K562 (cell line): Measurements from ENCODE around the gene CDC5L. TPM values are rescaled to one million over a fixed set of nuclear protein-coding genes. Genes with fewer than 3 reads are reported as not detected.

Experiments used
- DPF2 ChIP-seq: fragments of 450-650 bp; IDR thresholded peaks from 2 replicates; pipeline ENCODE4 v1.6.1; 2016
- ELF4 ChIP-seq: fragments of 450-650 bp; formaldehyde crosslinking; IDR thresholded peaks from 2 replicates; pipeline ENCODE4 v1.4.0; 2022; ENCODE audit warnings: missing genetic modification characterization
- IRF9 ChIP-seq: fragments of 450-650 bp; IDR thresholded peaks from 2 replicates; pipeline ENCODE4 v1.6.1; 2016; ENCODE audit warnings: missing biosample characterization, missing genetic modification characterization
- NONO ChIP-seq, 2 experiments: fragments of 200-400 bp in 1 of 2; fragments of 450-650 bp in 1 of 2; formaldehyde crosslinking in 1 of 2; IDR thresholded peaks; 2 replicates each; pipeline ENCODE4 v1.6.1; 2017; ENCODE audit warnings: low read depth in 2 of 2, mild to moderate bottlenecking in 2 of 2, moderate library complexity in 2 of 2, low read length in 1 of 2
- PTRF ChIP-seq: fragments of 450-650 bp; IDR thresholded peaks from 2 replicates; pipeline ENCODE4 v1.6.1; 2016; ENCODE audit warnings: mild to moderate bottlenecking, missing genetic modification characterization, missing compliant biosample characterization
- RBM22 ChIP-seq: fragments of 200-400 bp; formaldehyde crosslinking; IDR thresholded peaks from 2 replicates; pipeline ENCODE4 v1.6.1; 2018; ENCODE audit warnings: low read length, low read depth; ENCODE audit not compliant: poor library complexity, severe bottlenecking
- RCOR1 ChIP-seq, 2 experiments: IDR thresholded peaks; 2 replicates each; pipeline ENCODE4 v1.6.1; 2012; ENCODE audit warnings: low read depth in 2 of 2, low read length in 2 of 2, borderline replicate concordance in 1 of 2, improper control_type of control experiment in 1 of 2
- SRSF3 ChIP-seq: fragments of 200-400 bp; formaldehyde crosslinking; IDR thresholded peaks from 2 replicates; pipeline ENCODE4 v1.6.1; 2016; ENCODE audit warnings: mild to moderate bottlenecking, low read length, moderate library complexity; ENCODE audit not compliant: insufficient read depth
- TEAD4 ChIP-seq, 2 experiments: sonication (generic) in 1 of 2; formaldehyde crosslinking in 1 of 2; IDR thresholded peaks; 2 replicates each; pipeline versions ENCODE4 v1.6.1 to v1.8.0; 2012 to 2022; ENCODE audit warnings: borderline replicate concordance in 1 of 2, inconsistent platforms in 1 of 2, low read length in 1 of 2, mild to moderate bottlenecking in 1 of 2, missing genetic modification reagents in 1 of 2
- ZFX ChIP-seq: sonication (generic); formaldehyde crosslinking; IDR thresholded peaks from 2 replicates; pipeline ENCODE4 v1.8.0; 2022; ENCODE audit warnings: mild to moderate bottlenecking, missing genetic modification reagents, moderate library complexity
- ZNF354B ChIP-seq: fragments of 250-450 bp; sonication (Bioruptor Pico); IDR thresholded peaks from 2 replicates; pipeline ENCODE4 v1.4.0; 2020
- ZNF584 ChIP-seq: fragments of 200-800 bp; sonication (Bioruptor generic); IDR thresholded peaks from 2 replicates; pipeline ENCODE4 v1.6.1; 2016; ENCODE audit warnings: low read depth, mild to moderate bottlenecking, missing genetic modification characterization, missing compliant biosample characterization
- ZNF655 ChIP-seq: fragments of 250-450 bp; sonication (Bioruptor Pico); IDR thresholded peaks from 2 replicates; pipeline ENCODE4 v1.5.0; 2021
- polyA plus RNA-seq, 8 experiments: library from polyadenylated mRNA; depleted of rRNA in 4 of 8; stranded (reverse) in 5 of 8; unstranded in 3 of 8; fragments of >200 nt; fragmentation: Nextera tagmentation in 2 of 8; fragmentation: Illumina TruSeq in 1 of 8; extraction: Ambion mirVana in 2 of 8; extraction: Trizol in 1 of 8; gene quantifications; 2 replicates each; pipeline versions ENCODE4 v1.2.1 to v1.2.3, GENCODE V29; 2011 to 2014; ENCODE audit warnings: inconsistent platforms in 1 of 8, missing spikeins in 1 of 8
- total RNA-seq, 7 experiments: library from RNA; depleted of rRNA in 6 of 7; stranded (reverse); fragments of >200 nt in 6 of 7; fragmentation: Illumina TruSeq in 2 of 7; extraction: Trizol in 2 of 7; gene quantifications; 2 replicates each; pipeline versions ENCODE4 v1.2.1 to v1.2.3, GENCODE V29; 2011 to 2021; ENCODE audit warnings: low replicate concordance in 1 of 7
- TF ChIP-seq, protein P1 (sequence below): IDR thresholded peaks from 2 replicates; pipeline ENCODE4 v1.6.1; 2014; ENCODE audit warnings: antibody characterized with exemption
- TF ChIP-seq, protein P2 (sequence below): fragments of 450-650 bp; formaldehyde crosslinking; IDR thresholded peaks from 2 replicates; pipeline ENCODE4 v1.4.0; 2022; ENCODE audit warnings: missing genetic modification characterization
- TF ChIP-seq, protein P3 (sequence below): fragments of 250-450 bp; sonication (Bioruptor Pico); IDR thresholded peaks from 2 replicates; pipeline ENCODE4 v1.8.0; 2022; ENCODE audit warnings: inconsistent platforms
- TF ChIP-seq, protein P4 (sequence below): sonication (generic); formaldehyde crosslinking; IDR thresholded peaks from 2 replicates; pipeline ENCODE4 v1.8.1; 2023; ENCODE audit warnings: mild to moderate bottlenecking, missing genetic modification reagents

Gene CDC5L
- total and polyA plus RNA-seq, 9 of the 15 experiments (the other 6 are each of a cell fraction or from before 2014, with no cell fraction given): 22.3 to 44.2 (median 30.8) TPM

- TF ChIP-seq, protein P1, sequence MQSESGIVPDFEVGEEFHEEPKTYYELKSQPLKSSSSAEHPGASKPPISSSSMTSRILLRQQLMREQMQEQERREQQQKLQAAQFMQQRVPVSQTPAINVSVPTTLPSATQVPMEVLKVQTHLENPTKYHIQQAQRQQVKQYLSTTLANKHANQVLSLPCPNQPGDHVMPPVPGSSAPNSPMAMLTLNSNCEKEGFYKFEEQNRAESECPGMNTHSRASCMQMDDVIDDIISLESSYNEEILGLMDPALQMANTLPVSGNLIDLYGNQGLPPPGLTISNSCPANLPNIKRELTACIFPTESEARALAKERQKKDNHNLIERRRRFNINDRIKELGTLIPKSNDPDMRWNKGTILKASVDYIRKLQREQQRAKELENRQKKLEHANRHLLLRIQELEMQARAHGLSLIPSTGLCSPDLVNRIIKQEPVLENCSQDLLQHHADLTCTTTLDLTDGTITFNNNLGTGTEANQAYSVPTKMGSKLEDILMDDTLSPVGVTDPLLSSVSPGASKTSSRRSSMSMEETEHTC: peak; percentile 70; the same call in 1 of the 2 replicates
- TF ChIP-seq ZNF584 (CRISPR knock-in tag) (peak; percentile 80; the same call in 1 of the 2 replicates), NONO (IDR thresholded peaks at IDR 0.05; ENCODE audit: low read depth in 2 of 2, low read length in 1 of 2) (0 out of 4 replicates have a peak, but pooled peaks of 1 of the 2 experiments have one; percentile 57), IRF9 (no peak), PTRF (tag) (no peak), RBM22 (no peak), DPF2 (peak; percentile 95), ZNF354B (CRISPR knock-in tag) (no peak), ZNF655 (CRISPR knock-in tag) (no peak), RCOR1 (IDR thresholded peaks at IDR 0.05; ENCODE audit: borderline replicate concordance in 1 of 2, low read depth in 2 of 2, low read length in 2 of 2) (peak; percentile 21 to 90; a peak in 2 of 4 replicates), ELF4 (CRISPR knock-in tag) (peak; percentile 76; the same call in 1 of the 2 replicates), SRSF3 (no peak), ZFX (CRISPR knock-in tag) (peak; percentile 45), TEAD4 (IDR thresholded peaks at IDR 0.05; ENCODE audit: low read length) (peak; percentile 98), TEAD4 (CRISPR knock-in tag; IDR thresholded peaks at IDR 0.05; ENCODE audit: borderline replicate concordance) (no peak)
- TF ChIP-seq, protein P2, sequence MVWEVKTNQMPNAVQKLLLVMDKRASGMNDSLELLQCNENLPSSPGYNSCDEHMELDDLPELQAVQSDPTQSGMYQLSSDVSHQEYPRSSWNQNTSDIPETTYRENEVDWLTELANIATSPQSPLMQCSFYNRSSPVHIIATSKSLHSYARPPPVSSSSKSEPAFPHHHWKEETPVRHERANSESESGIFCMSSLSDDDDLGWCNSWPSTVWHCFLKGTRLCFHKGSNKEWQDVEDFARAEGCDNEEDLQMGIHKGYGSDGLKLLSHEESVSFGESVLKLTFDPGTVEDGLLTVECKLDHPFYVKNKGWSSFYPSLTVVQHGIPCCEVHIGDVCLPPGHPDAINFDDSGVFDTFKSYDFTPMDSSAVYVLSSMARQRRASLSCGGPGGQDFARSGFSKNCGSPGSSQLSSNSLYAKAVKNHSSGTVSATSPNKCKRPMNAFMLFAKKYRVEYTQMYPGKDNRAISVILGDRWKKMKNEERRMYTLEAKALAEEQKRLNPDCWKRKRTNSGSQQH: 0 out of 2 replicates have a peak, but pooled peaks have one; percentile 8
- TF ChIP-seq, protein P3, sequence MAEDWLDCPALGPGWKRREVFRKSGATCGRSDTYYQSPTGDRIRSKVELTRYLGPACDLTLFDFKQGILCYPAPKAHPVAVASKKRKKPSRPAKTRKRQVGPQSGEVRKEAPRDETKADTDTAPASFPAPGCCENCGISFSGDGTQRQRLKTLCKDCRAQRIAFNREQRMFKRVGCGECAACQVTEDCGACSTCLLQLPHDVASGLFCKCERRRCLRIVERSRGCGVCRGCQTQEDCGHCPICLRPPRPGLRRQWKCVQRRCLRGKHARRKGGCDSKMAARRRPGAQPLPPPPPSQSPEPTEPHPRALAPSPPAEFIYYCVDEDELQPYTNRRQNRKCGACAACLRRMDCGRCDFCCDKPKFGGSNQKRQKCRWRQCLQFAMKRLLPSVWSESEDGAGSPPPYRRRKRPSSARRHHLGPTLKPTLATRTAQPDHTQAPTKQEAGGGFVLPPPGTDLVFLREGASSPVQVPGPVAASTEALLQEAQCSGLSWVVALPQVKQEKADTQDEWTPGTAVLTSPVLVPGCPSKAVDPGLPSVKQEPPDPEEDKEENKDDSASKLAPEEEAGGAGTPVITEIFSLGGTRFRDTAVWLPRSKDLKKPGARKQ (CRISPR knock-in tag): no peak
- TF ChIP-seq, protein P4, sequence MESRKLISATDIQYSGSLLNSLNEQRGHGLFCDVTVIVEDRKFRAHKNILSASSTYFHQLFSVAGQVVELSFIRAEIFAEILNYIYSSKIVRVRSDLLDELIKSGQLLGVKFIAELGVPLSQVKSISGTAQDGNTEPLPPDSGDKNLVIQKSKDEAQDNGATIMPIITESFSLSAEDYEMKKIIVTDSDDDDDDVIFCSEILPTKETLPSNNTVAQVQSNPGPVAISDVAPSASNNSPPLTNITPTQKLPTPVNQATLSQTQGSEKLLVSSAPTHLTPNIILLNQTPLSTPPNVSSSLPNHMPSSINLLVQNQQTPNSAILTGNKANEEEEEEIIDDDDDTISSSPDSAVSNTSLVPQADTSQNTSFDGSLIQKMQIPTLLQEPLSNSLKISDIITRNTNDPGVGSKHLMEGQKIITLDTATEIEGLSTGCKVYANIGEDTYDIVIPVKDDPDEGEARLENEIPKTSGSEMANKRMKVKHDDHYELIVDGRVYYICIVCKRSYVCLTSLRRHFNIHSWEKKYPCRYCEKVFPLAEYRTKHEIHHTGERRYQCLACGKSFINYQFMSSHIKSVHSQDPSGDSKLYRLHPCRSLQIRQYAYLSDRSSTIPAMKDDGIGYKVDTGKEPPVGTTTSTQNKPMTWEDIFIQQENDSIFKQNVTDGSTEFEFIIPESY (CRISPR knock-in tag): 0 out of 2 replicates have a peak, but pooled peaks have one; percentile 33
Measured at GRCh38 chr6:44471271-44471981, 83.9 kb downstream of the CDC5L start (continued).
